Measurements from ENCODE around the gene OCEL1. TPM values are rescaled to one million over a fixed set of nuclear protein-coding genes. Genes with fewer than 3 reads are reported as not detected.
"Not testable (repeated sequence)": the region's sequence is repeated elsewhere in the genome, so short reads cannot be mapped to it uniquely, and the experiment has no call there.

Gene OCEL1
- total RNA-seq, 2 donors from 2014 or later, result 14.7 to 31.9 TPM

DNA sequence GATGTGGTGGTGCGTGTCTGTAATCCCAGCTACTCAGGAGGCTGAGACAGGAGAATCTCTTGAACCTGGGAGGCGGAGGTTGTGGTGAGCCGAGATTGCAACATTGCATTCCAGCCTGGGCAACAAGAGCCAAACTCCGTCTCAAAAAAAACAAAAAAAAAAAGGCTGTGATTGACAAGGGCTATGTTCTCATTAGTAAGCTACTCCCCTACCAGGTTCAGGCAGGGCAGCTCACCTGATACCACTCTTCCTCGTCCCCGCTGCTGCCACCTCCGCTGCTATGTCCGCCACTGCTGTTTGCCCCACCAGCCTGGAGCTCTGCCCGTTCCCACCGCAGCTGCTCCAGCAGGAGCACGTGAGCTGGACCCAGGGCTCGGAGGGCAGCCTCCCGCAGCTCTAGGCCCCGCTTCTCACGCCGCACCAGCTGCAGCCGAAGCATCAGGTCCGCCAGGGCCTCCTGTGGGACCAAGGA is 29.2 kb downstream of the OCEL1 start:
- DNase-seq (ENCODE audit: low spot score) (no peak), ATAC-seq (no peak)
- Mint-ChIP-seq H3K36me3 (no peaks in the 10 kb centered on the region), H3K27ac (no peak overlapping the region), H3K4me3 (no peak overlapping the region), H3K4me1 (ENCODE audit: low read depth in 2 of 2) (no peaks in the 10 kb centered on the region), H3K27me3 (peaks cover 0 to 2% of the 10 kb centered on the region in 2 donors), H3K9me3 (no peaks in the 10 kb centered on the region)

DNA sequence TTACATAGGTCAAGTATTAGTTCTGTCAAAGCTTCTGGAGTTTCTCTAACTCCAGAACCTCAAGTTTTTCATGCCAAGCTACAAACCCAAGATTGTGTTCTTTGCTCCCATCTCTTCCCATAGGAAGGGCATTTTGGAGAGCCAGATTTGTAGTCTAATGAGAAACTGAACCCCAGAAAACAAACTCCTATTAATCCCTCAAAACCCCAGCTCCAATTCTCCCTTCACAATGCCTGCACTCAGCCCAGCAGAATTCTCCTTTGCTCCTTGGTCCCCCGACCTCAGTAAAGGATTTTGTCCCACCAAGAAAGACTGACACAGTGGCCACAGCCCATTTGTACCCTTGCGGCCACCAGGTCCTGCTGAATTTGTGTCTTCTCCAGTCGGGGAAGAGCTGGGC is 30.1 kb downstream of the OCEL1 start:
- Mint-ChIP-seq H3K9me3 (no peaks in the 10 kb centered on the region), H3K4me3 (no peak overlapping the region), H3K27ac (no peak overlapping the region), H3K36me3 (no peaks in the 10 kb centered on the region), H3K4me1 (ENCODE audit: low read depth in 2 of 2) (peaks cover 5 to 6% of the 10 kb centered on the region in 2 donors), H3K27me3 (peaks cover 0 to 5% of the 10 kb centered on the region in 2 donors)
- ATAC-seq (no peak), DNase-seq (ENCODE audit: low spot score) (no peak)

DNA sequence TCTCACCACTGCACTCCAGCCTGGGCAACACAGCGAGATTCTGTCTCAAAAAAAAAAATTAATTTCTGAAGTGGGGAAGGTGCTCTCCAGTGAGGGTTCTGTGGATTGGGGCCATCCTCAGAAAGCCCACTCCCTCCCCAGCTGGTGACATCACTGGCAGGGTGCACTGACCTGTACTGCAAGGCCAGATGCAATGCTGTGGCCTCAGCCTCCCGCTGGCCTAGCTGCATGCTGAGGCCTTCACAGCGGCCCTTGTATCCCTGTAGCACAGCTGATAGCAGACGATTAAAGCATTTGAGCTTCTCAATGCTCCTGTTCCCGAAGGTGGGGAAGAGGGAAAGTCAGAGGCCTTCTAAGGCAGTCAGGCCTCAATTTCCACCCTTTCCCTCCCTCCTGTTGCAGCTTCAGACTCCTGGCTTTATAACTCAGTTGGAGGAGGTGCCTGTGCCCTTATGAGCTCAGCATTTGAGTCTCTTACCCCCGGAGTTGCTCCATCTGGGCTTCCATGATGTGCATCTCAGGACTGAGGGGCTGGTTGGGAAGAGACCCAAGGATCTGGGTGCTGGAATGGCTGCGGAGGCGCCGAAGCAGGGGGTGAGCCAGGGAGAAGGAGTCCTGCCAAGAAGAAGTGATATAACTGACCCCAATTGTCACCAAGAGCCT is 33.2 kb downstream of the OCEL1 start:
- Mint-ChIP-seq H3K27me3 (peaks cover 0 to 5% of the 10 kb centered on the region in 2 donors), H3K9me3 (no peaks in the 10 kb centered on the region), H3K36me3 (no peaks in the 10 kb centered on the region)

DNA sequence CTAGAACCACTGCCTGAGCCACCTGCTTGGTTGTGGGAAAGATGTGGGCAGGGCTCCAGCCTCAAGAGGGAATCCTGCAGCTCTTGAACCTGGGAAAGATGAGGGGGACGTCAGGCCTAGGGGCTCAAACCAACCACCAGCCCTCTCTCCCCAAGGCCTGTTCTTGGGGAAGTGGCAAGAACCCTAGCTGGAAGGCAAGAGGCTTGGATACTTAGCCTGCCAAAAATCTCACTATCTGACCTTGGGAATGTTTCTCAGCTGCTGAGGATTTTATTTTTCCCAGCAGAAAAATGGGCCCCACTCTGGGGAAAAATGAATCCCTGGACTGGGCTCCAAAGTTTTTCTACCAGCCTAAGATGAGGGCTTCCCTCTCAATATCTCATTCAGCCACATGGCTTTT is 33.9 kb downstream of the OCEL1 start:
- DNase-seq (ENCODE audit: low spot score) (no peak), ATAC-seq (no peak)
- Mint-ChIP-seq H3K36me3 (no peaks in the 10 kb centered on the region), H3K27ac (no peak overlapping the region), H3K27me3 (peaks cover 0 to 5% of the 10 kb centered on the region in 2 donors), H3K9me3 (no peaks in the 10 kb centered on the region), H3K4me1 (ENCODE audit: low read depth in 2 of 2) (peaks cover 6 to 7% of the 10 kb centered on the region in 2 donors), H3K4me3 (no peak overlapping the region)

More for the DNA sequence above, 33.2 kb downstream of the OCEL1 start:
- ATAC-seq (no peak), DNase-seq (ENCODE audit: low spot score) (no peak)
- H3K4me1 Mint-ChIP-seq (ENCODE audit: low read depth in 2 of 2), result peaks cover 6 to 7% of the 10 kb centered on the region in 2 donors
- no peak overlapping the region for H3K4me3 Mint-ChIP-seq
- no peak overlapping the region for H3K27ac Mint-ChIP-seq

DNA sequence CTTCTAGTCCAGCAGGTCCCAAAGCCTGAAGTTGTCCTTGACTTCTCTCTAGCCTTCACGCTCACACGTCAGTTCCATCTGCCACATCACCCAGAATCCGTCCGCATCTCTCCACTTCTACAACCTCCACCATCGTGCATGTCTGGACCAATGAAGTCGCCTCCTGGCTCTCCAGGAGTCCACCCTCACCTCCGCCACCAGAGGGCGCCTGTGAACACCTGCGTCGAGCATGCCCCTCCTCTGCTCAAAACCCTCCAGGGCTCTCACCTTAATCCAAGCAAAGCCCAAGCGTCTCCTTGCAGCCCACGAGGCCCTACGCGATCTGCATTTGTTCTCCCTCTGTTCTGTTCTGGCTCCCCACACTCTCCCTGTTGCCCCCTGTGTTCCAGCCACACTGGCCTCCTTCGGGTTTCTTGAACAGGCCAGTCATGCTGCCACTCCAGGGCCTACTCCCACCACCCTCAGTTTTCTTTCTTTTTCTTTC is 34.9 kb downstream of the OCEL1 start:
- ATAC-seq, result peak; percentile 93 to 96
- no peak overlapping the region for H3K27ac Mint-ChIP-seq
- H3K4me3 Mint-ChIP-seq, result no peak overlapping the region
- H3K36me3 Mint-ChIP-seq, result no peaks in the 10 kb centered on the region
- peaks cover 6 to 7% of the 10 kb centered on the region in 2 donors for H3K4me1 Mint-ChIP-seq (ENCODE audit: low read depth in 2 of 2)
- no peaks in the 10 kb centered on the region for H3K9me3 Mint-ChIP-seq
- H3K27me3 Mint-ChIP-seq, result peaks cover 0 to 2% of the 10 kb centered on the region in 2 donors
- DNase-seq (ENCODE audit: low spot score), result peak; percentile 91

DNA sequence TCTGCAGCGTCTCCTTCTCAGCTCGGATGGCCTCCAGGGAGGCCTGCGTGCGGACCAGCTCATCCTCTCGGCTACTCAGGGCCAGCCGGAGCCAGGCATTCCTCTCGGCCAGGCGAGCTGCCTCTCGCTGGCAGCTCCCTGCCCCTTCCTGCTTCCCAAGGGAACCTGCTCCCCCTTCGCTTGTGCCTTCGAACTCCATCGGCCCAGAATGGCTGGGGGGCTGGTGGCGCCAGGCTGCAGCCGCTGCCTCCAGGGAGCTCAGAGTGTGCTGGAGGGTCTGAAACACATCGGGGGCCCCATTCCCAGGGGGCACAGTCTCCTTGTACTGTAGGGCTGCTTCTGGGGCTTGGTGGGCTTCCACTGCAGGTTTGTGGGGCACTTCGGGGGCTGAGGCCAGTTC is 36.5 kb downstream of the OCEL1 start:
- DNase-seq (ENCODE audit: low spot score), result no peak
- Mint-ChIP-seq H3K27ac (no peak overlapping the region), H3K4me3 (no peak overlapping the region), H3K4me1 (ENCODE audit: low read depth in 2 of 2) (peaks cover 12 to 13% of the 10 kb centered on the region in 2 donors), H3K9me3 (no peaks in the 10 kb centered on the region), H3K27me3 (peaks cover 0 to 2% of the 10 kb centered on the region in 2 donors), H3K36me3 (no peaks in the 10 kb centered on the region)
- no peak for ATAC-seq

DNA sequence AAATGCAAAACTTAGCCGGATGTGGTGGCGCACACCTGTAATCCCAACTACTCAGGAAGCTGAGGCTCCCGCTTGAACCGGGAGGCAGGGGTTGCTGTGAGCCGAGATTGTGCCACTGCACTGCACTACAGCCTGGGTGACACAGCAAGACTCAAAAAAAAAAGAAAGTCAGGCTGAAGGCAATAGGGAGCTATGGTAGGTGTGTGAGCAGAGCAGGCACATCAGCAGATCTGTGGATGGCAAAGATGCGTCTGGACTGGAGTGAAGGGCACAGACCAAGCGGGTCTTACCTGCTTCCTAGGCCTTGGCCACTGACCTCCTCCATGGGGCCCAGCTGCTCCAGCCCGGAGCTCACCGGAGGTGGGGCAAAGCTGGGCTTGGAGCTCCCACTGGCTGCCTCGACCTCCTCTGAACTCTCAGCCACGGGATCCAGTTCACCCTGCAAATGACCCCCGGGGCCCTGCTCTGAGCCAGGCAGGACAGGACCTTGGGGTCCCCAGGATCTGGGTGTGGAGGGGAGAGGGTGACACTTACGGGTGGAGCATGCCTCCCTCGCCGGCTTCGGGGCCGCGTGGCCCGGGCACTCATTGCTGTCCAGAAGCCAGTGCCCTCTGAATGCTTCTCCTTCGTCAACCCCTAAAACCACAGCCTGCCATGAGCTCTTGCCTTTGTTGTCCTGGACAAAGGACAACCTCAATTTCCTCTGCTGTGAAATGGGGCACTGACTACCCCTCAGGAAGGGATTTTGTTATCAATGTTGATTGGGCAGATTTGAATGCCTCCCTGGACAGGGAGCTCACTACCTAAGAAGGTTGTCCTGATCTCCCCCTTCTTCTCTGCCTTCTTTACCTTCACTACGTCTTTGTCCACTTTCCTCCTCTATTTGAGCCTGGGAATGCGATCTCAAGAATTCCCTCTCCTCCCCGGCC is 38.0 kb downstream of the OCEL1 start:
- H3K4me1 Mint-ChIP-seq (ENCODE audit: low read depth in 2 of 2), result peaks cover 17 to 19% of the 10 kb centered on the region in 2 donors
- H3K9me3 Mint-ChIP-seq, result no peaks in the 10 kb centered on the region
- H3K4me3 Mint-ChIP-seq, result no peak overlapping the region
- ATAC-seq, result no peak
- DNase-seq (ENCODE audit: low spot score), result no peak
- no peak overlapping the region for H3K27ac Mint-ChIP-seq
- peaks cover 0 to 2% of the 10 kb centered on the region in 2 donors for H3K27me3 Mint-ChIP-seq
- H3K36me3 Mint-ChIP-seq, result no peaks in the 10 kb centered on the region

DNA sequence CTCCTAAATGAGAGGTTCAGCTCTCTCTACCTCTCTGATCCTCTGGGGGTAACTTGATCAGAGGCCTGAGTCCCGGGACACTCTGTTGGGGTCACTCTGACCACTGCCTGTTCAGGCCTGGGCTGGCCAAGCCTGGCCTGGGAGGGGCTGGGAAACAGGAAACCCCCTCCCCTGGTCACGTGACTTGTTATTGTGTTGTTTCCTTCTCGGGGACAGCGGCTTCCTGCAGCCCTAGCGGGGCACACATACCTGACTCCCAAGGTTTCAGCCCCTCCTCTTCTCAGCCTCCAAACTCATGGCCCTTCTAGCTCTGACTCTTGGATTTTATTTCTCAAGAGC is 38.6 kb downstream of the OCEL1 start, which contains the start of gene USHBP1:
USHBP1 (minus strand) TSS at position 105 of the 339 bp plus-strand sequence. CDS start 446 bp downstream, outside the sequence.
- Mint-ChIP-seq H3K9me3 (no peaks in the 10 kb centered on the region), H3K27ac (no peak within 1 kb of the TSS)

DNA sequence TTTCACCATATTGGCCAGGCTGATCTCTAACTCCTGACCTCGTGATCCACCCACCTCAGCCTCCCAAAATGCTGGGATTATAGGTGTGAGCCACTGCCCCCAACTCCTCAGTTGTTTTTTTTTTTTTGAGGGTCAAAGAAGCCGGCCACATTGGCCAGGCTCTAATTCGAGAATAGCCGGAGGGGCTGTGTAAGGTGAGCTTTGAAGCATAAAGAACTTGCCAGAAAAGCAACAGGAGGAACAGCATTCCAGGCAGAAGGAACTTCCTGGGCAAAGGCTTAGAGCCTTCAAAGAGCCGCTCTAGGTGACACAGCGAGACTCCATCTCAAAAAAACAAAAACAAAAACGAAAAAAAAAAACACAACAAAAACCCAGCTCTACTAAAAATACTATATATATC is 40.0 kb downstream of the OCEL1 start:
- no peak for ATAC-seq
- no peak overlapping the region for H3K27ac Mint-ChIP-seq

More for the DNA sequence above, 38.6 kb downstream of the OCEL1 start, which contains the start of gene USHBP1:
- Mint-ChIP-seq H3K4me1 (ENCODE audit: low read depth in 2 of 2) (peaks cover 17 to 19% of the 10 kb centered on the region in 2 donors), H3K4me3 (no peak within 1 kb of the TSS), H3K27me3 (peaks cover 0 to 2% of the 10 kb centered on the region in 2 donors), H3K36me3 (no peaks in the 10 kb centered on the region)
- ATAC-seq (no peak), DNase-seq (ENCODE audit: low spot score) (no peak)

DNA sequence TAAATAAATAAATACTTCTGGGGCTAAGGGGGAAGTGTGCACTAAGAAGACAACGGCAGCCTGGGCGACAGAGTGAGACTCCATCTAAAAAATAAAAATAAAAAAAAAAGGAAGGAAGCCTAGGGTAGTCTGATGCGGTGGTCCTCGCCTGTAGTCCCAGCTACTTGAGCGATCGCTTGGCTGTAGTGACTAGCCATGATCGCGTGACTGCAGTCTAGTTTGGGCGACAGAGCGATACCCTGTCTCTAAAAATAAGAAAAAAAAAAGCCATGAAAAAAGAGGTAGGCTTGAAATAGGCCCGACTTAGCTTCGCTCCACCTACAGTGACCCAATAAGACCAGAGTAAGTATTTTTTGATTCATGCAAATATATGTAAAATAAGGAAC is 40.6 kb downstream of the OCEL1 start:
- no peaks in the 10 kb centered on the region for H3K9me3 Mint-ChIP-seq
- DNase-seq (ENCODE audit: low spot score) (no peak), ATAC-seq (no peak)
- H3K4me3 Mint-ChIP-seq, result peak overlapping the region; percentile 72
- no peaks in the 10 kb centered on the region for H3K27me3 Mint-ChIP-seq
- H3K36me3 Mint-ChIP-seq, result no peaks in the 10 kb centered on the region
- peaks cover 11 to 17% of the 10 kb centered on the region in 2 donors for H3K4me1 Mint-ChIP-seq (ENCODE audit: low read depth in 2 of 2)
- peak overlapping the region; percentile 39 to 67 for H3K27ac Mint-ChIP-seq

More for the DNA sequence above, 40.0 kb downstream of the OCEL1 start:
- Mint-ChIP-seq H3K36me3 (no peaks in the 10 kb centered on the region), H3K4me3 (no peak overlapping the region), H3K27me3 (no peaks in the 10 kb centered on the region), H3K9me3 (no peaks in the 10 kb centered on the region), H3K4me1 (ENCODE audit: low read depth in 2 of 2) (peaks cover 12 to 18% of the 10 kb centered on the region in 2 donors)
- DNase-seq (ENCODE audit: low spot score), result no peak

DNA sequence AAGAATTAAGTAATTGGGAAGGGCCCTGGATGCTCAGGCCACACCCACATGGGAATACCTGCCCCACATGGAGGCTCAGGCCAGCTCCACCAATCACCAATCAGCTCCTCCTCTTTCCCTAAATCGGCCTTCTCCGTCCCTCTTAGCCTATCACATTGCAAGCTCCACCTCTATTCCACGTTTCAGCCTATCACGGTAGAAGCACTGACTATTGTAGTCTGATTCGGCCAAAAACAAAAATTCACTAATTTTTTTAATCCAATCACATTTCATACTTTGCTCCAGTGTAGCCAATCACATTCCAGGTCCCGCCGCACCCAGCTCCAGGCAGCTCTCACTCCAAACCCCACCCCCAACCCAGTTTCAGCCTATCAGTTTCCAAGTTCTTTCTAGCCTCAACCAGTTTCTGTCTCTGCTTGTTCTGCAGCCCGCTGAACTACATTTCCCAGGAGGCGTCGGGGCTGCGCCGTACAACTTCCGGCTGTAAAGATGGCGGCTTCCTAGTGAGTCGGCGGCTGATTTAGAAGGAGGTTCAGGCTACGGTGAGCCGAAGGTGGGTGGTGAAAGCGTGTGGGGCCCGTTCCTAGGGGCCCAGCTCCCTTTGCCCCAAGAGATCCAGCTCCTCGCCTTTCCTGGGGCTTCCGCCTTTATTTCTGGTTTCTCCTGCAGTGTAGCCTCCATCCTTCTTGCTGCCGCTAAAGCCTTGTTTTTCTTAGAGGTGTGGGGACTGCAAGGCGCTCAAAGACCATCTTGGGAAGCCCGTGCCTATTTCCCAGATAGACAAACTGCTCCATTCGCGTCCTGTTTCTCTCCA is 41.2 kb downstream of the OCEL1 start, which contains the start of gene BABAM1:
BABAM1 (plus strand) TSS at position 469 of the 814 bp plus-strand sequence. CDS start 1,364 bp downstream, outside the sequence.
- Mint-ChIP-seq H3K27ac (peak within 1 kb of the TSS; percentile 39 to 67), H3K9me3 (no peaks in the 10 kb centered on the region), H3K27me3 (no peaks in the 10 kb centered on the region), H3K4me3 (peak within 1 kb of the TSS; percentile 72), H3K36me3 (no peaks in the 10 kb centered on the region), H3K4me1 (ENCODE audit: low read depth in 2 of 2) (peaks cover 11 to 17% of the 10 kb centered on the region in 2 donors)
- ATAC-seq (peak; percentile 97 to 98), DNase-seq (ENCODE audit: low spot score) (peak; percentile 96)

DNA sequence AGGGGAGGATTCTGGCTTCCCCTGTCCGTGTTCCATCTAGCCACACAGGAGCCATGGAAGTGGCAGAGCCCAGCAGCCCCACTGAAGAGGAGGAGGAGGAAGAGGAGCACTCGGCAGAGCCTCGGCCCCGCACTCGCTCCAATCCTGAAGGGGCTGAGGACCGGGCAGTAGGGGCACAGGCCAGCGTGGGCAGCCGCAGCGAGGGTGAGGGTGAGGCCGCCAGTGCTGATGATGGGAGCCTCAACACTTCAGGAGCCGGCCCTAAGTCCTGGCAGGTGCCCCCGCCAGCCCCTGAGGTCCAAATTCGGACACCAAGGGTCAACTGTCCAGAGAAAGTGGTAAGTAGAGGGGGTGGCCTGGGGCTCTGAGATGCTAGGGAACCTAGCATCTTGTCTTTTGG is 42.7 kb downstream of the OCEL1 start:
- Mint-ChIP-seq H3K9me3 (no peaks in the 10 kb centered on the region), H3K4me3 (peak overlapping the region; percentile 72), H3K4me1 (ENCODE audit: low read depth in 2 of 2) (peaks cover 11 to 15% of the 10 kb centered on the region in 2 donors), H3K27ac (peak overlapping the region in 1 of 2 donors; percentile 39), H3K36me3 (no peaks in the 10 kb centered on the region), H3K27me3 (no peaks in the 10 kb centered on the region)
- ATAC-seq (no peak), DNase-seq (ENCODE audit: low spot score) (no peak)

DNA sequence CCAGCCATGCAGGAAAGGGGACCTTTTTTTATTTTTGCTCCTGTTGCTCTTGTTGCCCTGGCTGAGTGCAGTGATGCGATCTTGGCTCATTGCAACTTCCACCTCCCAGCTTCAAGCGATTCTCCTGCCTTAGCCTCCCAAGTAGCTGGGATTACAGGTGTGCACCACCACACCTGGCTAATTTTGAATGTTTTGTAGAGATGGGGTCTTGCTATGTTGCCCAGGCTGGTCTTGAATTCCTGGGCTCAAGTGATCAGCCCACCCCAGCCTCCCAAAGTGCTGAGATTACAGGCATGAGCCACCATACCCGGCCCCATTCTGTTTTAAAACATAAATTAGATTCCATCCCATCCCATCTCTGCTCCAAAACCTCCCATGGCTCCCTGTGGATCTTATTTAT is 48.9 kb downstream of the OCEL1 start:
- not testable (repeated sequence) for H3K27me3 Mint-ChIP-seq; ATAC-seq; DNase-seq (ENCODE audit: low spot score); H3K4me1 Mint-ChIP-seq (ENCODE audit: low read depth in 2 of 2); H3K9me3 Mint-ChIP-seq; H3K4me3 Mint-ChIP-seq; H3K27ac Mint-ChIP-seq; H3K36me3 Mint-ChIP-seq

Data from natural killer cell treated with Interleukin-12 subunit alpha and Interleukin-12 subunit beta and Interleukin-15 and Interleukin-18, amount 100 ng/mL, for 72 hours (primary cell).